GM12878 (cell line): ENCODE measurements around the gene SLC25A28. TPM values are rescaled to one million over a fixed set of nuclear protein-coding genes. Genes with fewer than 3 reads are reported as not detected.

Experiments
- ATAC-seq: fragments of 200-7000 bp; cut with Tn5 transposase; 3 replicates; pipeline ENCODE4 v1.9.1; 2020; ENCODE audit warnings: mild to moderate bottlenecking, moderate library complexity
- BruUV-seq: library from RNA; stranded (reverse); fragments of 400-500 nt; replicated peaks from 2 replicates; lab custom pipeline; 2021; lab: Mats Ljungman, UMichigan
- CTCF ChIA-PET: fragments of 300-600 bp; sonication (Branson Sonifier 250); formaldehyde crosslinking; extraction: SDS; loops from one replicate; lab custom pipeline; 2021; ENCODE audit warnings: inconsistent platforms; lab: Yijun Ruan, JAX
- POLR2A ChIA-PET: fragments of 350-600 bp; formaldehyde crosslinking; extraction: SDS; loops from one replicate; lab custom pipeline; 2021; ENCODE audit warnings: inconsistent platforms; lab: Charles Lee
- RAD21 ChIA-PET: fragments of 300-600 bp; sonication (Branson Sonifier 250); formaldehyde crosslinking; loops from one replicate; lab custom pipeline; 2023; ENCODE audit warnings: antibody characterized with exemption; ENCODE audit not compliant: unreplicated experiment; lab: Charles Lee
- SMC1A ChIA-PET: fragments of 300-600 bp; sonication (Branson Sonifier 250); formaldehyde crosslinking; loops from one replicate; lab custom pipeline; 2023; ENCODE audit not compliant: unreplicated experiment, uncharacterized antibody; lab: Charles Lee
- DNase-seq: peaks from one replicate; pipeline ENCODE4 v3.0.0-alpha.2; 2011; ENCODE audit warnings: low read depth, low spot score
- FAIRE-seq: peaks from 3 replicates; lab custom pipeline; 2011; peaks lifted over from hg19 to GRCh38; lab: Jason Lieb, UNC
- H2AFZ ChIP-seq: 2 replicates; pipeline ENCODE4 v1.6.0; 2011; ENCODE audit warnings: low read depth, low read length, control low read depth; ENCODE audit not compliant: control insufficient read depth
- H3K27ac ChIP-seq: 2 replicates; pipeline ENCODE4 v1.5.1; 2011; ENCODE audit warnings: control low read depth; ENCODE audit not compliant: control insufficient read depth, insufficient read depth
- H3K27me3 ChIP-seq, 2 experiments: replicated peaks in 1 of 2; 2 replicates each; pipeline versions ENCODE4 v1.6.0 to v1.6.1; 2011; ENCODE audit warnings: low read length in 1 of 2; ENCODE audit not compliant: control insufficient read depth in 2 of 2, insufficient read depth in 2 of 2
- H3K36me3 ChIP-seq, 2 experiments: 2 replicates each; pipeline ENCODE4 v1.5.1; 2011; ENCODE audit warnings: low read length in 1 of 2; ENCODE audit not compliant: control insufficient read depth in 2 of 2, insufficient read depth in 2 of 2
- H3K4me1 ChIP-seq: 2 replicates; pipeline ENCODE4 v1.6.1; 2011; ENCODE audit warnings: mild to moderate bottlenecking, low read length, moderate library complexity, mixed read lengths; ENCODE audit not compliant: control insufficient read depth, insufficient read depth
- H3K4me2 ChIP-seq: 2 replicates; pipeline ENCODE4 v1.6.0; 2011; ENCODE audit warnings: control low read depth; ENCODE audit not compliant: control insufficient read depth, insufficient read depth
- H3K4me3 ChIP-seq: fragments of 200-600 bp; sonication (generic); 2 replicates; pipeline ENCODE4 v1.5.1; 2016
- H3K79me2 ChIP-seq: 2 replicates; pipeline ENCODE4 v1.6.0; 2011; ENCODE audit warnings: low read length; ENCODE audit not compliant: control insufficient read depth, insufficient read depth
- H3K9ac ChIP-seq: 2 replicates; pipeline ENCODE4 v1.8.0; 2011; ENCODE audit warnings: low read length, control low read depth, mixed read lengths; ENCODE audit not compliant: control insufficient read depth, insufficient read depth
- H3K9me3 ChIP-seq: replicated peaks from 3 replicates; pipeline ENCODE4 v1.5.1; 2011; ENCODE audit warnings: mild to moderate bottlenecking, low read length; ENCODE audit not compliant: control insufficient read depth, insufficient read depth
- H4K20me1 ChIP-seq: 2 replicates; pipeline ENCODE4 v1.6.0; 2011; ENCODE audit not compliant: control insufficient read depth, insufficient read depth
- BACH1 ChIP-seq: fragments of 450-650 bp; IDR thresholded peaks from 2 replicates; pipeline ENCODE4 v1.6.1; 2017; ENCODE audit warnings: mild to moderate bottlenecking, borderline replicate concordance
- BMI1 ChIP-seq: fragments of 450-650 bp; IDR thresholded peaks from 2 replicates; pipeline ENCODE4 v1.6.1; 2016; ENCODE audit warnings: mild to moderate bottlenecking, moderate library complexity, borderline replicate concordance
- CBX3 ChIP-seq: fragments of 200-600 bp; sonication (generic); IDR thresholded peaks from 2 replicates; pipeline ENCODE4 v1.6.1; 2016; ENCODE audit warnings: low read depth, borderline replicate concordance
- CHD1 ChIP-seq: IDR thresholded peaks from 2 replicates; pipeline ENCODE4 v1.6.1; 2012; ENCODE audit warnings: low read depth, low read length, improper control_type of control experiment
- EP300 ChIP-seq, 2 experiments: fragments of 150-350 bp in 1 of 2; IDR thresholded peaks; 2 replicates each; pipeline ENCODE4 v1.6.1; 2011 to 2012; ENCODE audit warnings: low read depth in 2 of 2, low read length in 2 of 2, borderline replicate concordance in 1 of 2, improper control_type of control experiment in 1 of 2, inconsistent platforms in 1 of 2; ENCODE audit not compliant: control insufficient read depth in 1 of 2
- HDGF ChIP-seq: fragments of 450-650 bp; IDR thresholded peaks from 2 replicates; pipeline ENCODE4 v1.6.1; 2016; ENCODE audit warnings: antibody characterized with exemption
- IKZF1 ChIP-seq: fragments of 450-650 bp; conservative IDR thresholded peaks from 2 replicates; pipeline ENCODE4 v1.6.1; 2017; ENCODE audit warnings: antibody characterized with exemption, mild to moderate bottlenecking
- MXI1 ChIP-seq: fragments of 150-350 bp; IDR thresholded peaks from 2 replicates; pipeline ENCODE4 v1.6.1; 2011; ENCODE audit warnings: low read depth, mild to moderate bottlenecking, inconsistent platforms, low read length, improper control_type of control experiment
- NFXL1 ChIP-seq: fragments of 450-650 bp; IDR thresholded peaks from 2 replicates; pipeline ENCODE4 v1.6.1; 2017; ENCODE audit warnings: antibody characterized with exemption, mild to moderate bottlenecking, borderline replicate concordance
- RUNX3 ChIP-seq: IDR thresholded peaks from 2 replicates; pipeline ENCODE4 v1.6.1; 2012; ENCODE audit warnings: low read length, inconsistent platforms
- ZNF217 ChIP-seq: fragments of 450-650 bp; IDR thresholded peaks from 2 replicates; pipeline ENCODE4 v1.6.1; 2017; ENCODE audit warnings: antibody characterized with exemption, mild to moderate bottlenecking
- WGBS: methylation state at CpG from one replicate; pipeline ENCODE4 v1.1.6; 2016; ENCODE audit warnings: low lambda C conversion rate; ENCODE audit not compliant: insufficient replicate concordance, insufficient coverage; ENCODE audit errors: missing lambda C conversion rate; 5-methylcytosine and 5-hydroxymethylcytosine counted together
- in situ Hi-C: fragments of 300-500 bp; cut with MboI; formaldehyde crosslinking; loops from 9 replicates; pipeline ENCODE4 v1.14.3; 2018; ENCODE audit warnings: mixed read lengths
- intact Hi-C: fragments of 100-400 bp; cut with micrococcal nuclease; formaldehyde crosslinking; loops from one replicate; pipeline ENCODE4 v1.14.2; 2022; ENCODE audit not compliant: unreplicated experiment
- polyA plus RNA-seq, 11 experiments: library from polyadenylated mRNA; depleted of rRNA in 4 of 11; unstranded in 6 of 11; stranded (reverse) in 5 of 11; fragments of >200 nt; fragmentation: Nextera tagmentation in 4 of 11; fragmentation: Illumina TruSeq in 1 of 11; extraction: Ambion mirVana in 4 of 11; extraction: Trizol in 1 of 11; gene quantifications; 1 replicate in 1 of 11; 2 replicates in 10 of 11; pipeline versions ENCODE4 v1.2.1 to v1.2.3, GENCODE V29; 2011 to 2016; ENCODE audit warnings: inconsistent platforms in 2 of 11, missing spikeins in 2 of 11, low read depth in 1 of 11
- total RNA-seq, 4 experiments: library from RNA; depleted of rRNA in 3 of 4; stranded (reverse); fragments of >200 nt in 3 of 4; fragmentation: Illumina TruSeq in 1 of 4; extraction: Trizol in 1 of 4; gene quantifications; 2 replicates each; pipeline versions ENCODE4 v1.2.1 to v1.2.3, GENCODE V29; 2013 to 2021
- TF ChIP-seq, protein P1 (sequence below): IDR thresholded peaks from 2 replicates; pipeline ENCODE4 v1.6.1; 2012; ENCODE audit warnings: low read depth, low read length, improper control_type of control experiment

SLC25A28 gene
- total and polyA plus RNA-seq, 10 of the 15 experiments (the other 5 are each of a cell fraction or from before 2014, with no cell fraction given): 7.5 to 47.8 (median 24.9) TPM

- no peaks in the 10 kb centered on the region for H3K9me3 ChIP-seq
- ATAC-seq: no peak
- DNase-seq: no peak
- no peak for TF ChIP-seq CBX3
- TF ChIP-seq RUNX3: peak; percentile 25; the same call in 1 of the 2 replicates
- H3K27me3 ChIP-seq: no peaks in the 10 kb centered on the region
- ChIA-PET RAD21 (interaction anchor here (0.9 to 8.4 kb wide), 5 partner anchors 16 to 187 kb away, joined by 3 to 70 read pairs (median 3); partner anchors contain the start of genes ENTPD7 and GOT1), SMC1A (interaction anchor here (0.6 to 6.1 kb wide), 11 partner anchors 12 to 294 kb away, joined by 3 to 38 read pairs (median 4); partner anchors contain the start of genes COX15, CUTC, ENTPD7 and GOT1), POLR2A (interaction anchor here (1.0 kb wide), 1 partner anchor 187 kb away, joined by 3 read pairs; the partner anchor contains the start of gene GOT1), CTCF (interaction anchor here (1.0 to 12.7 kb wide), 6 partner anchors 43 to 226 kb away, joined by 3 to 233 read pairs (median 38); partner anchors contain the start of genes ENTPD7 and GOT1)
- FAIRE-seq: no peak
- WGBS: 48% methylated on average over 2 of the region's 2 CpGs
- H4K20me1 ChIP-seq: no peaks in the 10 kb centered on the region
- H3K36me3 ChIP-seq: peaks cover 3 to 4% of the 10 kb centered on the region in 2 experiments; a peak in 3 of 4 replicates
- H3K4me1 ChIP-seq: peaks cover 8% of the 10 kb centered on the region; the same call in 1 of the 2 replicates
- in situ Hi-C loops (no loop called here), intact Hi-C loops (loop anchor here (2.0 kb wide), 2 partner anchors 93 to 187 kb away; partner anchors contain the start of gene GOT1)
- H3K79me2 ChIP-seq: peaks cover 43% of the 10 kb centered on the region
- no TSS peak for BruUV-seq
- H2AFZ ChIP-seq: no peak overlapping the region
- H3K9ac ChIP-seq: no peak overlapping the region
- no peak overlapping the region; the same call in 1 of the 2 replicates for H3K27ac ChIP-seq
- H3K4me3 ChIP-seq: peak overlapping the region; percentile 84
- H3K4me2 ChIP-seq: peak overlapping the region; percentile 81
These were observed 2.5 kb downstream of the SLC25A28 start for GRCh38 chr10:99617696-99618095.

- intact Hi-C loops: no loop called here
- H4K20me1 ChIP-seq: no peaks in the 10 kb centered on the region
- H3K4me3 ChIP-seq: no peak overlapping the region
- peaks cover 43% of the 10 kb centered on the region for H3K79me2 ChIP-seq
- DNase-seq (no peak), FAIRE-seq (no peak), ATAC-seq (no peak)
- WGBS: 91% methylated on average over 4 of the region's 4 CpGs
- ChIA-PET SMC1A (interaction anchor here (0.5 to 6.1 kb wide), 9 partner anchors 9 to 223 kb away, joined by 3 to 38 read pairs (median 14); partner anchors contain the start of gene GOT1), CTCF (interaction anchor here (0.6 to 12.7 kb wide), 17 partner anchors 10 to 430 kb away, joined by 3 to 233 read pairs (median 7); partner anchors contain the start of genes COX15, CUTC, ENTPD7 and GOT1), POLR2A (interaction anchor here (0.5 to 0.7 kb wide), 5 partner anchors 12 to 1863 kb away, joined by 3 to 5 read pairs (median 3); no protein-coding TSS in a partner anchor), RAD21 (interaction anchor here (1.0 to 8.4 kb wide), 8 partner anchors 55 to 223 kb away, joined by 3 to 70 read pairs (median 4); partner anchors contain the start of gene GOT1)
- no peak overlapping the region for H2AFZ ChIP-seq
- in situ Hi-C loops: no loop called here
- H3K9ac ChIP-seq: no peak overlapping the region
- H3K27ac ChIP-seq: no peak overlapping the region
- H3K36me3 ChIP-seq: peaks cover 8 to 9% of the 10 kb centered on the region in 2 experiments
- H3K27me3 ChIP-seq: no peaks in the 10 kb centered on the region
- peaks cover 4% of the 10 kb centered on the region; the same call in 1 of the 2 replicates for H3K4me1 ChIP-seq
- 0 out of 2 replicates have a peak overlapping the region, but pooled peaks have one; percentile 2 for H3K4me2 ChIP-seq
- BruUV-seq: no TSS peak
- no peaks in the 10 kb centered on the region for H3K9me3 ChIP-seq
- TF ChIP-seq MXI1 (no peak), BACH1 (no peak), ZNF217 (no peak), HDGF (no peak), BMI1 (no peak), CHD1 (no peak), EP300 (IDR thresholded peaks at IDR 0.05; ENCODE audit: borderline replicate concordance in 1 of 2, control insufficient read depth in 1 of 2, low read depth in 2 of 2, low read length in 2 of 2) (no peak), IKZF1 (no peak), NFXL1 (no peak)
- TF ChIP-seq, protein P1, sequence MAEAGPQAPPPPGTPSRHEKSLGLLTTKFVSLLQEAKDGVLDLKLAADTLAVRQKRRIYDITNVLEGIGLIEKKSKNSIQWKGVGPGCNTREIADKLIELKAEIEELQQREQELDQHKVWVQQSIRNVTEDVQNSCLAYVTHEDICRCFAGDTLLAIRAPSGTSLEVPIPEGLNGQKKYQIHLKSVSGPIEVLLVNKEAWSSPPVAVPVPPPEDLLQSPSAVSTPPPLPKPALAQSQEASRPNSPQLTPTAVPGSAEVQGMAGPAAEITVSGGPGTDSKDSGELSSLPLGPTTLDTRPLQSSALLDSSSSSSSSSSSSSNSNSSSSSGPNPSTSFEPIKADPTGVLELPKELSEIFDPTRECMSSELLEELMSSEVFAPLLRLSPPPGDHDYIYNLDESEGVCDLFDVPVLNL: no peak
These were observed 4.8 kb downstream of the SLC25A28 start for GRCh38 chr10:99615426-99615825.
